Measurements from ENCODE around the gene DCP1B.

Gene DCP1B

GRCh38 chr12:1906579-1906978, 97.7 kb downstream of the DCP1B start:
- in situ Hi-C loops (cut with MboI; ENCODE audit: low sequenced_read_pairs): no loop called here

- in situ Hi-C loops (cut with MboI; ENCODE audit: low sequenced_read_pairs): no loop called here
These were observed 99.4 kb downstream of the DCP1B start for GRCh38 chr12:1904875-1905274.

DNA sequence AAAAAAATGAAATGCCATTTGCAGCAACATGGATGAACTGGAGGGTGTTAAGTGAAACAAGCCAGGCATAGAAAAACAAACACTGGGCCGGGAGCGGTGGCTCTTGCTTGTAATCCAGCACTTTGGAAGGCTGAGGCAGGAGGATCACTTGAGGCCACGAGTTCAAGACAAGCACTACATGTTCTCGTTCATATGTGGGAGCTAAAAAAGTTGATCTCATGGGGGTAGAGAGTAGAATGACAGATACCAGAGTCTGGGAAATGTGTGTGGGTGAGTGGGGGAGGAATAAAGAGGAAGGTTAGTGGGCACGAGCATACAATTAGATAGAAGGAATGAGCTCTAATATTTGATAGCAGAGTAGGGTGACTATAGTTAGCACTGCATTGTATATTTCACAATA, 107.3 kb downstream of the DCP1B start:
- in situ Hi-C loops (cut with MboI; ENCODE audit: low sequenced_read_pairs): no loop called here
